ENCODE data around the gene LCE2C.
A peak's percentile ranks its signal among the peaks of the same experiment; 100 is the strongest.

Gene LCE2C

DNA sequence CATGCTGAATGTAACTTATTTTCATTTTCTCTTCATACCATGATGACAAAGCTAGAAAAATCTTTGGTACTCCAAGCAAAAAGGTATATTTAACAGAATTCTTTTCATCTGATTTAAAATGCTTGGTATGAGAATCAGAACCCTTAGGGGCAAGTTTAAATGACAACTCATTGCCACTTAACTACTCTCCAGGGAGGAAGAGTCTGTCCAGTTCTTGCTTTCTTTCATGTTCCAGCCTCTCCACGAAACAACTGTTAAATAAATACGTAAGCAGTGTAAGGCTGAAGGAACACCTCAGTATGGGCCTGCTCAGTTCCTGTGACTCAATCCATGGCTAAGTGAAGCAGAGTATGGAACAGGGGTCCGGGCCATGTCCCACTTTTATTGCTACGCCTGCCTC, 24.7 kb downstream of the LCE2C start:
- no peak overlapping the region for H3K4ac ChIP-seq (ENCODE audit: low read depth, low read length)
- WGBS (ENCODE audit: extremely low coverage, insufficient coverage, insufficient read length), result no CpG with 5 or more reads among the region's 4 CpGs
- no peak overlapping the region for H2BK5ac ChIP-seq (ENCODE audit: low read depth, low read length, poor library complexity)
- H4K12ac ChIP-seq (ENCODE audit: low read depth, low read length), result no peak overlapping the region
- H3K9me3 ChIP-seq (ENCODE audit: insufficient read depth, low read depth, low read length), result peaks cover 20% of the 10 kb centered on the region
- H2AFZ ChIP-seq (ENCODE audit: insufficient read depth, low read length, poor library complexity), result no peak overlapping the region
- H2BK120ac ChIP-seq (ENCODE audit: insufficient read depth, low read length, poor library complexity), result no peak overlapping the region
- H3K27me3 ChIP-seq (ENCODE audit: insufficient read depth, low read length), result no peaks in the 10 kb centered on the region
- H4K8ac ChIP-seq (ENCODE audit: low read depth, low read length), result no peak overlapping the region
- H3K18ac ChIP-seq (ENCODE audit: low read length), result no peak overlapping the region
- no peak overlapping the region for H4K91ac ChIP-seq (ENCODE audit: low read depth, low read length)
- no peaks in the 10 kb centered on the region for H3K79me1 ChIP-seq (ENCODE audit: low read length)
- peak; percentile 49 to 82 for DNase-seq
- H3K9ac ChIP-seq (ENCODE audit: low read length), result no peak overlapping the region
- no peak overlapping the region for H3K27ac ChIP-seq (ENCODE audit: low read depth, low read length)
- no peaks in the 10 kb centered on the region for H3K79me2 ChIP-seq (ENCODE audit: control insufficient read depth, insufficient read depth, low read length, poor library complexity)
- no peak overlapping the region for H2BK12ac ChIP-seq (ENCODE audit: low read length)
- H3K4me3 ChIP-seq (ENCODE audit: low read depth, low read length), result no peak overlapping the region
- H2AK5ac ChIP-seq (ENCODE audit: low read length), result no peak overlapping the region
- no peaks in the 10 kb centered on the region for H3K36me3 ChIP-seq (ENCODE audit: control insufficient read depth in 1 of 2, insufficient read depth in 2 of 2, low read length in 2 of 2)
- no peak overlapping the region for H3K14ac ChIP-seq (ENCODE audit: low read length)
- H3K23ac ChIP-seq (ENCODE audit: low read length), result no peak overlapping the region
- no peaks in the 10 kb centered on the region for H3K4me1 ChIP-seq (ENCODE audit: control insufficient read depth in 1 of 2, insufficient read depth in 2 of 2, low read length in 2 of 2)
- no peak overlapping the region for H3K4me2 ChIP-seq (ENCODE audit: low read length)

DNA sequence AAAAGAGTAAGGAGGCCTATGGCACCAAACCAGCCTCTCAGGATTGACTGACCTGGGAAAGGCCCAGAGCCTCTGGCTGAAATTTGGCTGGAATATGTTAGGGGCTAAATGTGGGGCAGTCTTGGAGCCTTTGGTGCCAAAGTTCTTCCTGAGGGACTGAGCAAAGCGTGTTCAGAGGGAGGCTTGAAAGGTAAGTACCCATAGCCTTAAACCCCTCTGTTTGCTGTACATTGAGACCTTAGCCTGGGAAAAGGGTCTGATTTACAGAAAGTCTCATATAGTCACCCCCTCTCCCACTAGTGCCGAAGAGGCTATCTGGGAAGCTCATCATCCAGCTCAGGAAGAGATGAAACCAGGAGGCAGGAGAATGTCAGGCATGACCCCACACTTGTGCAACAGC, 32.8 kb downstream of the LCE2C start, which contains the start of gene LCE4A:
LCE4A (plus strand) TSS at position 301 of the 400 bp plus-strand sequence. CDS start 916 bp downstream, outside the sequence.
- no peak within 1 kb of the TSS for H3K4me2 ChIP-seq (ENCODE audit: low read length)
- H4K12ac ChIP-seq (ENCODE audit: low read depth, low read length), result no peak within 1 kb of the TSS
- H2BK5ac ChIP-seq (ENCODE audit: low read depth, low read length, poor library complexity), result no peak within 1 kb of the TSS
- no peak within 1 kb of the TSS for H3K23ac ChIP-seq (ENCODE audit: low read length)
- no peaks in the 10 kb centered on the region for H3K79me1 ChIP-seq (ENCODE audit: low read length)
- no peak within 1 kb of the TSS for H4K91ac ChIP-seq (ENCODE audit: low read depth, low read length)
- no peak within 1 kb of the TSS for H3K14ac ChIP-seq (ENCODE audit: low read length)
- H2BK120ac ChIP-seq (ENCODE audit: insufficient read depth, low read length, poor library complexity), result no peak within 1 kb of the TSS
- no peaks in the 10 kb centered on the region for H3K4me1 ChIP-seq (ENCODE audit: control insufficient read depth in 1 of 2, insufficient read depth in 2 of 2, low read length in 2 of 2)
- no peaks in the 10 kb centered on the region for H3K27me3 ChIP-seq (ENCODE audit: insufficient read depth, low read length)
- no peaks in the 10 kb centered on the region for H3K36me3 ChIP-seq (ENCODE audit: control insufficient read depth in 1 of 2, insufficient read depth in 2 of 2, low read length in 2 of 2)
- DNase-seq, result no peak
- no peak within 1 kb of the TSS for H2AFZ ChIP-seq (ENCODE audit: insufficient read depth, low read length, poor library complexity)
- no peak within 1 kb of the TSS for H3K18ac ChIP-seq (ENCODE audit: low read length)
- H3K9ac ChIP-seq (ENCODE audit: low read length), result no peak within 1 kb of the TSS
- no peak within 1 kb of the TSS for H3K4me3 ChIP-seq (ENCODE audit: low read depth, low read length)
- H2BK12ac ChIP-seq (ENCODE audit: low read length), result no peak within 1 kb of the TSS
- H3K4ac ChIP-seq (ENCODE audit: low read depth, low read length), result no peak within 1 kb of the TSS
- H2AK5ac ChIP-seq (ENCODE audit: low read length), result no peak within 1 kb of the TSS
- no peaks in the 10 kb centered on the region for H3K79me2 ChIP-seq (ENCODE audit: control insufficient read depth, insufficient read depth, low read length, poor library complexity)
- no peak within 1 kb of the TSS for H3K27ac ChIP-seq (ENCODE audit: low read depth, low read length)
- peaks cover 21% of the 10 kb centered on the region for H3K9me3 ChIP-seq (ENCODE audit: insufficient read depth, low read depth, low read length)
- no peak within 1 kb of the TSS for H4K8ac ChIP-seq (ENCODE audit: low read depth, low read length)
- no CpG with 5 or more reads among the region's 2 CpGs for WGBS (ENCODE audit: extremely low coverage, insufficient coverage, insufficient read length)

DNA sequence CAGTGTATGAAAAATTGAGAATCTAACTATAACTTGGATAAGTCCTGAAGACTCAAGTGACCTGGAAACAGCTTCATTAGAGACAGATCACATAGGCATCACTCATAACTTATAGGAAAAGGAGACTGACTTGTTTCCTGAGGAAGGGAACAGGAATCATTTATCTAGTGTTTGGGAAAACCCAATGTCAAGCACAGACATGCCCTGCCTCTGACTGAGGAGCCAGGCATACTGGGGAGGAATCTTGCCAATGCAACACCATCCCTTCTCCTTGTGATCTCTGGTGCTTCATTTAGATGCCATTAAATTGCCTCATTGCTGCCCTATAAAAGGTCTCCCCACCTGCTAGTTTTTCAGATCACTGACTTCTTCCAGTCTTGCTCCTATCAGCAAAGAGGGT, 43.2 kb downstream of the LCE2C start:
- Histone ChIP-seq H2BK120ac (ENCODE audit: insufficient read depth, low read length, poor library complexity) (no peak overlapping the region), H2BK12ac (ENCODE audit: low read length) (no peak overlapping the region)

DNA sequence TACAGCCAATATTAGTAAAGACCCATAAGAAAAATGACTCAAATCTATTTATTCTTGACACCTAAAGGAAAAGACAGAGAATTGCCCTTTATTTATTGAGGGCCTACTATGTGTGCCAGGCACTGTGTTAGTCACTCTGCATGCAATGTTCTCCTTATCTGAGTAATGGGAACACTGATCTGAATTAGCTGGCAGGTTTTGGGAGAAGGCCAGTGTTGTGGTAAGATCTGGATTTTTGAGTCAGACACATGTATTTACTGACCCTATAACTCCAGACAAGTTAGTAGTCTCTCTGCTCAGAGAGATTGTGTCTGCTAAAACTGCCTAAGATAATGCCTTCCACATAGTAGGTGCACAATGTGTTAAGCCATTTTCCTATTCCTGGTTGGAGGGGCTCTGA, 50.2 kb downstream of the LCE2C start:
- H2AFZ ChIP-seq (ENCODE audit: insufficient read depth, low read length, poor library complexity), result no peak overlapping the region
- no peak overlapping the region for H3K27ac ChIP-seq (ENCODE audit: low read depth, low read length)
- H3K9ac ChIP-seq (ENCODE audit: low read length), result no peak overlapping the region
- H3K4me3 ChIP-seq (ENCODE audit: low read depth, low read length), result no peak overlapping the region
- DNase-seq, result no peak
- no peak overlapping the region for H4K91ac ChIP-seq (ENCODE audit: low read depth, low read length)
- no peaks in the 10 kb centered on the region for H3K79me2 ChIP-seq (ENCODE audit: control insufficient read depth, insufficient read depth, low read length, poor library complexity)
- no peaks in the 10 kb centered on the region for H3K27me3 ChIP-seq (ENCODE audit: insufficient read depth, low read length)
- H3K14ac ChIP-seq (ENCODE audit: low read length), result no peak overlapping the region
- no peak overlapping the region for H2BK12ac ChIP-seq (ENCODE audit: low read length)
- no peak overlapping the region for H3K18ac ChIP-seq (ENCODE audit: low read length)
- H2AK5ac ChIP-seq (ENCODE audit: low read length), result no peak overlapping the region
- no peaks in the 10 kb centered on the region for H3K4me1 ChIP-seq (ENCODE audit: control insufficient read depth in 1 of 2, insufficient read depth in 2 of 2, low read length in 2 of 2)
- H3K4me2 ChIP-seq (ENCODE audit: low read length), result no peak overlapping the region
- no peak overlapping the region for H3K23ac ChIP-seq (ENCODE audit: low read length)
- H2BK120ac ChIP-seq (ENCODE audit: insufficient read depth, low read length, poor library complexity), result no peak overlapping the region
- peaks cover 19% of the 10 kb centered on the region for H3K9me3 ChIP-seq (ENCODE audit: insufficient read depth, low read depth, low read length)
- H4K12ac ChIP-seq (ENCODE audit: low read depth, low read length), result no peak overlapping the region
- no peak overlapping the region for H4K8ac ChIP-seq (ENCODE audit: low read depth, low read length)
- no peaks in the 10 kb centered on the region for H3K79me1 ChIP-seq (ENCODE audit: low read length)
- H2BK5ac ChIP-seq (ENCODE audit: low read depth, low read length, poor library complexity), result no peak overlapping the region
- H3K36me3 ChIP-seq (ENCODE audit: control insufficient read depth in 1 of 2, insufficient read depth in 2 of 2, low read length in 2 of 2), result no peaks in the 10 kb centered on the region
- no peak overlapping the region for H3K4ac ChIP-seq (ENCODE audit: low read depth, low read length)

More for the DNA sequence above, 43.2 kb downstream of the LCE2C start:
- Histone ChIP-seq H3K4me1 (ENCODE audit: control insufficient read depth in 1 of 2, insufficient read depth in 2 of 2, low read length in 2 of 2) (no peaks in the 10 kb centered on the region), H4K8ac (ENCODE audit: low read depth, low read length) (no peak overlapping the region), H3K23ac (ENCODE audit: low read length) (no peak overlapping the region), H3K14ac (ENCODE audit: low read length) (no peak overlapping the region), H3K27me3 (ENCODE audit: insufficient read depth, low read length) (no peaks in the 10 kb centered on the region), H4K12ac (ENCODE audit: low read depth, low read length) (no peak overlapping the region), H3K36me3 (ENCODE audit: control insufficient read depth in 1 of 2, insufficient read depth in 2 of 2, low read length in 2 of 2) (no peaks in the 10 kb centered on the region), H3K9ac (ENCODE audit: low read length) (no peak overlapping the region), H4K91ac (ENCODE audit: low read depth, low read length) (no peak overlapping the region), H3K4ac (ENCODE audit: low read depth, low read length) (no peak overlapping the region), H3K9me3 (ENCODE audit: insufficient read depth, low read depth, low read length) (peaks cover 25% of the 10 kb centered on the region), H2AFZ (ENCODE audit: insufficient read depth, low read length, poor library complexity) (no peak overlapping the region), H3K79me2 (ENCODE audit: control insufficient read depth, insufficient read depth, low read length, poor library complexity) (no peaks in the 10 kb centered on the region), H3K18ac (ENCODE audit: low read length) (no peak overlapping the region), H2AK5ac (ENCODE audit: low read length) (no peak overlapping the region), H3K4me3 (ENCODE audit: low read depth, low read length) (no peak overlapping the region), H3K4me2 (ENCODE audit: low read length) (no peak overlapping the region), H2BK5ac (ENCODE audit: low read depth, low read length, poor library complexity) (no peak overlapping the region), H3K27ac (ENCODE audit: low read depth, low read length) (no peak overlapping the region), H3K79me1 (ENCODE audit: low read length) (no peaks in the 10 kb centered on the region)
- DNase-seq, result no peak
